Natural killer cell (primary cell): ENCODE data around the gene BEST3. TPM values are rescaled to one million over a fixed set of nuclear protein-coding genes. Genes with fewer than 3 reads are reported as not detected.

Source experiments
- ATAC-seq, 3 donors: fragments of 150-1000 bp in 2 of 3; fragments of 200-7000 bp in 1 of 3; cut with Tn5 transposase; 1 replicate in 1 of 3; 2 replicates in 2 of 3; pipeline ENCODE4 v1.10.0; 2021; ENCODE audit warnings: mild to moderate bottlenecking in 2 of 3, moderate library complexity in 2 of 3
- DNase-seq, 2 donors: peaks; one replicate each; pipeline versions ENCODE4 v3.0.0 to v3.0.0-alpha.2; 2013 to 2021; ENCODE audit warnings: mixed read lengths in 1 of 2
- H3K27ac ChIP-seq: one replicate; pipeline ENCODE4 v1.5.1; 2013; ENCODE audit warnings: mild to moderate bottlenecking, low read length
- H3K27me3 ChIP-seq: one replicate; pipeline ENCODE4 v1.6.1; 2013; ENCODE audit warnings: low read length; ENCODE audit not compliant: control insufficient read depth, insufficient read depth
- H3K36me3 ChIP-seq: one replicate; pipeline ENCODE4 v1.6.1; 2013; ENCODE audit warnings: low read length; ENCODE audit not compliant: control insufficient read depth, insufficient read depth
- H3K4me1 ChIP-seq: one replicate; pipeline ENCODE4 v1.6.1; 2013; ENCODE audit warnings: low read length; ENCODE audit not compliant: control insufficient read depth, insufficient read depth
- H3K4me3 ChIP-seq: one replicate; pipeline ENCODE4 v1.5.1; 2013; ENCODE audit warnings: low read length
- H3K9me3 ChIP-seq: one replicate; pipeline ENCODE4 v1.6.1; 2013; ENCODE audit warnings: low read length; ENCODE audit not compliant: control insufficient read depth, insufficient read depth
- H3K27ac Mint-ChIP-seq, 2 donors: one replicate each; pipeline ENCODE4 v1.8.0; 2022; ENCODE audit warnings: mild to moderate bottlenecking in 2 of 2, mixed read lengths in 2 of 2, moderate library complexity in 1 of 2
- H3K27me3 Mint-ChIP-seq, 2 donors: one replicate each; pipeline ENCODE4 v1.8.0; 2022; ENCODE audit warnings: low read depth in 2 of 2, mixed read lengths in 2 of 2
- H3K36me3 Mint-ChIP-seq: one replicate; pipeline ENCODE4 v1.8.0; 2022; ENCODE audit warnings: mixed read lengths
- H3K4me1 Mint-ChIP-seq, 2 donors: one replicate each; pipeline ENCODE4 v1.8.0; 2022; ENCODE audit warnings: mixed read lengths in 2 of 2
- H3K4me3 Mint-ChIP-seq: one replicate; pipeline ENCODE4 v1.8.0; 2022; ENCODE audit warnings: mild to moderate bottlenecking, moderate library complexity, mixed read lengths
- H3K9me3 Mint-ChIP-seq, 2 donors: one replicate each; pipeline ENCODE4 v1.8.0; 2022; ENCODE audit warnings: mixed read lengths in 2 of 2
- CTCF ChIP-seq: fragments of 200-600 bp; IDR thresholded peaks from one replicate; pipeline ENCODE4 v1.8.0; 2022; ENCODE audit warnings: antibody characterized with exemption
- WGBS: methylation state at CpG from one replicate; pipeline ENCODE4 v1.1.7; 2013; ENCODE audit warnings: missing lambda C conversion rate; ENCODE audit not compliant: insufficient coverage; 5-methylcytosine and 5-hydroxymethylcytosine counted together
- intact Hi-C: fragments of 100-400 bp; cut with micrococcal nuclease; formaldehyde crosslinking; loops from one replicate; pipeline ENCODE4 v1.14.2; 2022
- total RNA-seq, 4 donors: library from RNA; stranded (reverse); fragments of 120-200 nt in 1 of 4; gene quantifications; one replicate each; pipeline versions ENCODE4 v1.2.3 to v1.2.4, GENCODE V29; 2013 to 2022

Gene BEST3
- total RNA-seq, 3 donors from 2014 or later (not counting 1 experiment from before 2014, with no cell fraction given), result not detected

DNA sequence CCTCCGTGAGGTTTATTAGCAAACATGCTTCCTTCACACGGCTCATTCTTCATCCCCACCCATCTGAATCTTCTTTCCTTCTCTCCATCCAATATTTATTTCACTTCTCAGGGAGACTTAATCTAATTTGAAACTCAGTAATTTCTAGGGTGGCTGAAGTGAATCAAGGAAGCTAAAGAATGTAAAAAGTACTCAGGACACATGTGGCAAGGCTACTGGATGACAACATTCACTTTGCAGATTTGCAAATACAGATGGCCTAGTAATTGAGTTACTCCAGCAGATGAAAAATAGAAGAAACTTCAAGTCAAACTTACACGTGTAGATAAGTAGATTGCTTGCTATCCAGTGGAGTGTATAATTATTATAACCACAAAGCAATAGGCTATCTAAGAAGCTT, 15.4 kb upstream of the BEST3 start:
- peaks cover 0 to 5% of the 10 kb centered on the region in 2 donors for H3K4me1 Mint-ChIP-seq
- H3K27me3 Mint-ChIP-seq, result peaks cover 5 to 16% of the 10 kb centered on the region in 2 donors
- intact Hi-C loops, result no loop called here
- TF ChIP-seq CTCF, result no peak
- H3K4me1 ChIP-seq, result no peaks in the 10 kb centered on the region
- H3K9me3 ChIP-seq, result no peaks in the 10 kb centered on the region
- ATAC-seq (no peak), DNase-seq (no peak)
- no peak overlapping the region for H3K27ac ChIP-seq
- no peaks in the 10 kb centered on the region for H3K36me3 Mint-ChIP-seq
- H3K9me3 Mint-ChIP-seq, result no peaks in the 10 kb centered on the region
- H3K4me3 Mint-ChIP-seq, result no peak overlapping the region
- H3K27ac Mint-ChIP-seq, result no peak overlapping the region
- no peaks in the 10 kb centered on the region for H3K27me3 ChIP-seq
- 58% methylated on average over 2 of the region's 3 CpGs for WGBS
- H3K4me3 ChIP-seq, result no peak overlapping the region
- no peaks in the 10 kb centered on the region for H3K36me3 ChIP-seq

- Histone ChIP-seq H3K36me3 (no peaks in the 10 kb centered on the region), H3K4me3 (no peak overlapping the region), H3K27ac (no peak overlapping the region), H3K4me1 (no peaks in the 10 kb centered on the region), H3K27me3 (no peaks in the 10 kb centered on the region), H3K9me3 (no peaks in the 10 kb centered on the region)
- TF ChIP-seq CTCF, result no peak
- Mint-ChIP-seq H3K36me3 (no peaks in the 10 kb centered on the region), H3K4me1 (no peaks in the 10 kb centered on the region), H3K4me3 (no peak overlapping the region), H3K27ac (no peak overlapping the region), H3K27me3 (peaks cover 8 to 30% of the 10 kb centered on the region in 2 donors), H3K9me3 (peaks cover 0 to 2% of the 10 kb centered on the region in 2 donors)
- DNase-seq, result no peak
- 100% methylated on average over 2 of the region's 2 CpGs for WGBS
- no peak for ATAC-seq
- intact Hi-C loops, result no loop called here
Observed at GRCh38 chr12:69712826-69713225, 13.7 kb upstream of the BEST3 start.

DNA sequence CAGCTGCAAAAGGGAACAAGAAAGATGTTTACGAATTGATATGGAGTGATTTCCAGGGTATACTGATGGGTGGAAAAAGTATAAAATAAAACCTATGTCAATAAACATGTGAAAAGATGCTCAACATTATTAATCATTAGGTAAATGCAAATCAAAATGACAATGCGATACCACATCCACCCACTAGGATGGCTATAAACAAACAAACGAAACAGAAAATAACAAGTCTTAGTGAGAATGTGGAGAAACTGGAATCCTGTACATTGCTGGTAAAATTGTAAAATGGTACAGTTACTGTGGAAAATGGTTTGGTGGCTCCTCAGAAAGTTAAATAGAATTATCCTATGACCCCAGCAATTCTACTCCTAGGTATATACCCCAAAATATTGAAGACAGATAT, 9.5 kb upstream of the BEST3 start:
- TF ChIP-seq CTCF, result no peak
- Histone ChIP-seq H3K36me3 (no peaks in the 10 kb centered on the region), H3K4me3 (no peak overlapping the region), H3K9me3 (no peaks in the 10 kb centered on the region), H3K4me1 (no peaks in the 10 kb centered on the region), H3K27ac (no peak overlapping the region), H3K27me3 (no peaks in the 10 kb centered on the region)
- no peaks in the 10 kb centered on the region for H3K36me3 Mint-ChIP-seq
- WGBS, result 80% methylated on average over 1 of the region's 3 CpGs
- no peak overlapping the region for H3K27ac Mint-ChIP-seq
- intact Hi-C loops, result no loop called here
- ATAC-seq (no peak), DNase-seq (no peak)
- H3K9me3 Mint-ChIP-seq, result peaks cover 0 to 2% of the 10 kb centered on the region in 2 donors
- no peaks in the 10 kb centered on the region for H3K4me1 Mint-ChIP-seq
- H3K4me3 Mint-ChIP-seq, result no peak overlapping the region
- H3K27me3 Mint-ChIP-seq, result peaks cover 13 to 33% of the 10 kb centered on the region in 2 donors

GRCh38 chr12:69704357-69704756, 5.3 kb upstream of the BEST3 start:
- Histone ChIP-seq H3K9me3 (no peaks in the 10 kb centered on the region), H3K4me1 (no peaks in the 10 kb centered on the region), H3K27me3 (no peaks in the 10 kb centered on the region), H3K27ac (no peak overlapping the region), H3K4me3 (no peak overlapping the region), H3K36me3 (no peaks in the 10 kb centered on the region)
- no peak for TF ChIP-seq CTCF
- Mint-ChIP-seq H3K4me3 (no peak overlapping the region), H3K27ac (no peak overlapping the region), H3K4me1 (no peaks in the 10 kb centered on the region), H3K36me3 (no peaks in the 10 kb centered on the region), H3K27me3 (peaks cover 11 to 25% of the 10 kb centered on the region in 2 donors), H3K9me3 (peaks cover 0 to 2% of the 10 kb centered on the region in 2 donors)
- ATAC-seq (no peak), DNase-seq (no peak)
- WGBS, result no CpG with 5 or more reads among the region's 1 CpG
- intact Hi-C loops, result no loop called here
